ENCODE data around the gene ZNF772.

The ZNF772 gene

DNA sequence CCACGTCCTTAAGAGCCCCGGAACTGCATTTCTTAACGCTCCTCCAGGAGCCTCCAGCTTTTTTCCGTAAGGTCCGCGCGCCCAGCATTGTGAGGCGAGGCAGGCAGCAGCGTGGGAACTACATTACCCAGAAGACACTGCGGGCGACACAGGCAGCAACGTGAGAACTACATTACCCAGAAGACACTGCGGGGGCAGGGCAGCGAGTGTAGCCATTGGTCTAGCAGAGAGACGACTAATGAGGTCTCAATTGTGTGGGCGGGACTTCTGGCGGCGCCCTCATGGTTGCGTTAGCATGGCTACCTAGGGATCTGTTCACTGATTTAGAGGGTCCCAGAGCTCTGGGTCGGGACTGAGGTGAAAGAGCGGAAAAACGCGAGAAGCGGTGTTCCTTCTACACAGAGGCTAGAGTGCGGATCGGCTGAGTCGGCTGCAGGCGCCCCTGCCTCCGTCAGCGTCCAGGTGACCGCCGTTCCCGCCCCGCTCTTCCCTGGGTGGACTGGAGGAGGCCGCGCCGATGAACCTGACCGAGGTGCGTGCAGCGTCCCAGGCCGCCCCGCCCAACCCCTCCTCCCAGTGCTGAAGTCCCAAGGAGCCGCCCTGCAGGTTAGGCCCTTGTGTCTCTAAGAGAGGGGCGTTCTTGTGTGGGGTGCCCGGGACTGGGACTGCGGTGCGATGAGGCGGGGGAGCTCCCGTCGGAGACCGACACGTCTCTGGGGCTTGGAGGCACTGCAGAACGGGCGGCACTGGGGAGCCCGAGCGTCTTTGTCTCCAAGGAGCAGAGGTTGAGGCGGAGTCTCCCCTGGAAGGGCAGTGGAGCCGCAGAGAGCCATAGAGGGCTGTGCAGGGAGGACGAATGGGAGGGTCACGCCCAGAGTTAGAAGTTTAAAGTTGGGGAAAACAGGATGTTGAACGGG, 42.0 kb downstream of the ZNF772 start, which contains the start of gene ZNF749:
TSS of gene ZNF749 (plus strand) at position 264 of the 917 bp plus-strand sequence. CDS start at position 518, 254 bp downstream.
- DNase-seq: peak; percentile 99

DNA sequence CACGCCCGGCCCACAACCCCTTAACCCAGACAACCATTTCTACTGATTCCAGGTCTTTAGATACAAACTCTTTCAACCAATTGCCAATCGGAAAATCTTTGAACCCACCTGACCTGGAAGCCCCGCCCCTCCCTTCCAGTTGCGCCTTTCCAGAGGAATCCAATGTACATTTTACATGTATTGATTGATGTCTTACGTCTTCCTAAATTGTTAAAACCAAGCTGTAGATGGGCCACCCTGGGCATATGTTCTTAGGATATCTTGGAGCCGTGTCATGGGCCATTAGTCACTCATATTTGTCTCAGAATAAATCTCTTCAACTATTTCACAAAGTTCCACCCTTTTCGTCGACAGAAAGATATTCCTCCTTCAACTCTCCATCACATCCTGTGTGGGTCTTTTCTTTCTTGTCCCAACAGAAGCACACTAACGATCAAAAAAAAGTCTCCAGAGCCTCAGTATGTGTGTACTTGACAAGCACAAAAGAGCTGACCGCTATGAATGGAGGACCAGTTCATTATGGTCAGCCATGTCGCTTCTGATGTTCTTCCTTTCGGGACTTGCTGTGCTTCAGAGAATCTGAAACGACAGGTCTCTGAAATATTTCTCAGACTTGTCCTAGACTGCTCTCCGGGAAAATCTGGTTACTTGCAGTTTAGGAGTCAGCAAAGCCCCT, 42.8 kb downstream of the ZNF772 start:
- DNase-seq: no peak

DNA sequence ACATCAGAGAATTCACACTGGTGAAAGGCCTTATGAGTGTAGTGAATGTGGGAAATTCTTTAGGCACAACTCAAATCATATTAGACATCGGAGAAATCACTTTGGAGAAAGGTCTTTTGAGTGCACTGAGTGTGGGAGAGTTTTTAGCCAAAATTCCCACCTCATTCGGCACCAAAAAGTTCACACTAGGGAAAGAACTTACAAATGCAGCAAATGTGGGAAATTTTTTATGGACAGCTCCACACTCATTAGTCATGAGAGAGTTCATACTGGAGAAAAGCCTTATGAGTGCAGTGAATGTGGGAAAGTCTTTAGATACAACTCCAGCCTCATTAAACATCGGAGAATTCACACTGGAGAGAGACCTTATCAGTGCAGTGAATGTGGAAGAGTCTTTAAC, 56.3 kb downstream of the ZNF772 start:
- DNase-seq: no peak

- DNase-seq: no peak
These were observed 57.9 kb downstream of the ZNF772 start for GRCh38 chr19:57419439-57419838.
